H9 (cell line): ENCODE results near the gene LIAS. TPM values are rescaled to one million over a fixed set of nuclear protein-coding genes. Genes with fewer than 3 reads are reported as not detected.

Source experiments
- DNase-seq: peaks from one replicate; pipeline ENCODE4 v3.0.0-alpha.2; 2017
- H2AFZ ChIP-seq: one replicate; pipeline ENCODE4 v1.6.1; 2013; ENCODE audit warnings: mild to moderate bottlenecking, low read length, control low read depth, moderate library complexity
- H2AK5ac ChIP-seq: 2 replicates; pipeline ENCODE4 v1.6.1; 2013; ENCODE audit warnings: low read length, control low read depth, mixed read lengths; ENCODE audit not compliant: insufficient read length
- H2BK120ac ChIP-seq: one replicate; pipeline ENCODE4 v1.6.1; 2013; ENCODE audit warnings: low read depth, mild to moderate bottlenecking, low read length, control low read depth, inconsistent platforms; ENCODE audit not compliant: poor library complexity, severe bottlenecking
- H2BK12ac ChIP-seq: 2 replicates; pipeline ENCODE4 v1.6.1; 2013; ENCODE audit warnings: low read length, control low read depth, mixed read lengths, low read depth; ENCODE audit not compliant: insufficient read length
- H2BK15ac ChIP-seq: 2 replicates; pipeline ENCODE4 v1.6.1; 2013; ENCODE audit warnings: low read depth, low read length, control low read depth
- H2BK20ac ChIP-seq: one replicate; pipeline ENCODE4 v1.6.1; 2013; ENCODE audit warnings: low read depth, mild to moderate bottlenecking, low read length, control low read depth, inconsistent platforms; ENCODE audit not compliant: poor library complexity, severe bottlenecking
- H2BK5ac ChIP-seq: 2 replicates; pipeline ENCODE4 v1.6.1; 2013; ENCODE audit warnings: low read length, control low read depth, mixed read lengths; ENCODE audit not compliant: insufficient read length
- H3K14ac ChIP-seq: 2 replicates; pipeline ENCODE4 v1.6.1; 2013; ENCODE audit warnings: low read length, control low read depth; ENCODE audit not compliant: insufficient read depth
- H3K18ac ChIP-seq: 2 replicates; pipeline ENCODE4 v1.6.1; 2013; ENCODE audit warnings: low read depth, mild to moderate bottlenecking, mixed read lengths, low read length, control low read depth; ENCODE audit not compliant: insufficient read length
- H3K23ac ChIP-seq: 2 replicates; pipeline ENCODE4 v1.6.1; 2013; ENCODE audit warnings: low read length, control low read depth, mixed read lengths, low read depth; ENCODE audit not compliant: insufficient read length
- H3K23me2 ChIP-seq: 2 replicates; pipeline ENCODE4 v1.6.1; 2013; ENCODE audit warnings: low read depth, mild to moderate bottlenecking, mixed read lengths, low read length, control low read depth; ENCODE audit not compliant: insufficient read length, poor library complexity, severe bottlenecking
- H3K27ac ChIP-seq: 2 replicates; pipeline ENCODE4 v1.5.1; 2013; ENCODE audit warnings: low read length, control low read depth, mixed read lengths, low read depth; ENCODE audit not compliant: insufficient read length
- H3K27me3 ChIP-seq: 2 replicates; pipeline ENCODE4 v1.6.1; 2013; ENCODE audit warnings: low read length, control low read depth, inconsistent platforms; ENCODE audit not compliant: insufficient read depth
- H3K4ac ChIP-seq: 2 replicates; pipeline ENCODE4 v1.6.1; 2013; ENCODE audit warnings: low read depth, mild to moderate bottlenecking, control low read depth, inconsistent platforms, low read length, moderate library complexity
- H3K4me1 ChIP-seq: 2 replicates; pipeline ENCODE4 v1.6.1; 2013; ENCODE audit warnings: low read length, control low read depth, inconsistent platforms; ENCODE audit not compliant: insufficient read depth
- H3K4me2 ChIP-seq: 2 replicates; pipeline ENCODE4 v1.6.1; 2013; ENCODE audit warnings: low read length, control low read depth, mixed read lengths; ENCODE audit not compliant: insufficient read length, insufficient read depth
- H3K56ac ChIP-seq: 2 replicates; pipeline ENCODE4 v1.6.1; 2013; ENCODE audit warnings: low read depth, mild to moderate bottlenecking, mixed read lengths, low read length, control low read depth; ENCODE audit not compliant: insufficient read length
- H3K79me1 ChIP-seq: 2 replicates; pipeline ENCODE4 v1.6.1; 2013; ENCODE audit warnings: low read depth, mild to moderate bottlenecking, moderate library complexity, low read length, control low read depth, inconsistent platforms; ENCODE audit not compliant: insufficient read depth, poor library complexity, severe bottlenecking
- H3K79me2 ChIP-seq: 2 replicates; pipeline ENCODE4 v1.6.1; 2013; ENCODE audit warnings: low read length, control low read depth, inconsistent platforms; ENCODE audit not compliant: insufficient read depth
- H3K9ac ChIP-seq: 2 replicates; pipeline ENCODE4 v1.6.1; 2013; ENCODE audit warnings: low read length, control low read depth, mixed read lengths; ENCODE audit not compliant: insufficient read length; ENCODE audit errors: extremely low read depth
- H3K9me3 ChIP-seq: one replicate; pipeline ENCODE4 v1.6.1; 2013; ENCODE audit warnings: low read depth, low read length, inconsistent platforms; ENCODE audit not compliant: control insufficient read depth
- H3T11ph ChIP-seq: one replicate; pipeline ENCODE4 v1.6.1; 2013; ENCODE audit warnings: mild to moderate bottlenecking, low read length, control low read depth, inconsistent platforms
- H4K20me1 ChIP-seq: one replicate; pipeline ENCODE4 v1.6.1; 2013; ENCODE audit not compliant: control insufficient read depth, insufficient read length, insufficient read depth
- H4K5ac ChIP-seq: 2 replicates; pipeline ENCODE4 v1.6.1; 2013; ENCODE audit warnings: low read depth, mild to moderate bottlenecking, mixed read lengths, low read length, control low read depth; ENCODE audit not compliant: insufficient read length
- H4K8ac ChIP-seq: replicated peaks from 2 replicates; pipeline ENCODE4 v1.6.1; 2013; ENCODE audit warnings: low read length, control low read depth, mixed read lengths, low read depth; ENCODE audit not compliant: insufficient read length
- H4K91ac ChIP-seq: 2 replicates; pipeline ENCODE4 v1.6.1; 2013; ENCODE audit warnings: low read depth, mild to moderate bottlenecking, moderate library complexity, mixed read lengths, low read length, control low read depth; ENCODE audit not compliant: insufficient read length
- H3K27ac Mint-ChIP-seq, 3 experiments: 2 replicates in 2 of 3; 3 replicates in 1 of 3; pipeline ENCODE4 v1.8.0; 2020 to 2021; ENCODE audit warnings: mixed read lengths in 3 of 3, mild to moderate bottlenecking in 1 of 3, moderate library complexity in 1 of 3
- H3K27me3 Mint-ChIP-seq: 2 replicates; pipeline ENCODE4 v1.8.0; 2021; ENCODE audit warnings: low read depth, mild to moderate bottlenecking, moderate library complexity, mixed read lengths
- H3K36me3 Mint-ChIP-seq, 3 experiments: 2 replicates in 2 of 3; 3 replicates in 1 of 3; pipeline ENCODE4 v1.8.0; 2020 to 2021; ENCODE audit warnings: low read depth in 3 of 3, mixed read lengths in 3 of 3; ENCODE audit not compliant: insufficient read depth in 1 of 3
- H3K4me1 Mint-ChIP-seq, 2 experiments: 2 replicates each; pipeline ENCODE4 v1.8.0; 2020; ENCODE audit warnings: mixed read lengths in 2 of 2
- H3K4me3 Mint-ChIP-seq, 2 experiments: 2 replicates in 1 of 2; 3 replicates in 1 of 2; pipeline ENCODE4 v1.8.0; 2020 to 2021; ENCODE audit warnings: mild to moderate bottlenecking in 2 of 2, mixed read lengths in 2 of 2, moderate library complexity in 1 of 2
- H3K9me3 Mint-ChIP-seq, 2 experiments: 2 replicates in 1 of 2; 3 replicates in 1 of 2; pipeline ENCODE4 v1.8.0; 2020; ENCODE audit warnings: mild to moderate bottlenecking in 2 of 2, mixed read lengths in 2 of 2, moderate library complexity in 1 of 2
- WGBS: extraction: QIAGEN DNeasy Blood & Tissue Kit; methylation state at CpG from one replicate; pipeline ENCODE4 v1.1.7; 2013; ENCODE audit warnings: missing lambda C conversion rate, low lambda C conversion rate, mixed read lengths; ENCODE audit not compliant: insufficient read length; ENCODE audit errors: extremely low coverage; 5-methylcytosine and 5-hydroxymethylcytosine counted together
- total RNA-seq: library from RNA; stranded (reverse); gene quantifications from 2 replicates; pipeline ENCODE4 v1.2.1, GENCODE V29; 2021
- TF ChIP-seq, protein P1 (sequence below): fragments of 200-600 bp; sonication (generic); conservative IDR thresholded peaks from 3 replicates; pipeline ENCODE4 v1.8.0; 2021; ENCODE audit warnings: antibody characterized with exemption, mild to moderate bottlenecking

The LIAS gene
- total RNA-seq, 1 experiment from 2014 or later: 18.5 TPM

DNA sequence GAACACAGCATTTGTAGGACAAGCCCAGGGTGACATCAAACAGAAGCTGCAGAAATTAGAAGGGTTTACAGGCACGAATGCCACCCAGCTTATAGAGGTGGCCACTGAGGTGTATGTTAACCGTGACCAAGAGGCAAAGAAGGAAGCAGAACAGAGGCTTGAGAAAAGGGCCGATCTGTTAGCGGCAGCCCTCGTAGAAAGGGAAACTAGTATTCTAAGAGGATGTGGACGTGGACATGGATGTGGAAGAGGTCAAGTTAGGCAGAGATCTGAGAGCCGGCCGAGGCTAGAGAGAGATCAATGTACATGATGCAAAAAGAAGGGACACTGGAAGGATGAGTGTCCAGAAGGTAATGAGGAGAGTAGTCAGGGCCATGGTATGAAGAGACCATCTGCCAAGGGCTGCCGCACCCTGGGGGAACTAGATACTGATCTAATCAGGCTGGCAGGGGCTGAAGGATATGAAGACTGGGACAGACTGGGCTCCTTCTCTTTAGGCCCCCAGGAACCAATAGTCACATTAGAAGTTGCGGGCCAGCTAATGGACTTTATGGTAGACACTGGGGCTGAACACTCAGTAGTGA is 27.5 kb downstream of the LIAS start:
- no peak overlapping the region for H3K56ac ChIP-seq
- WGBS: no CpG with 5 or more reads among the region's 10 CpGs
- H3K4me3 Mint-ChIP-seq: no peak overlapping the region

More for the DNA sequence above, 27.5 kb downstream of the LIAS start:
- H4K20me1 ChIP-seq: no peaks in the 10 kb centered on the region
- H3K14ac ChIP-seq: no peak overlapping the region
- Mint-ChIP-seq H3K9me3 (peaks cover 7 to 8% of the 10 kb centered on the region in 2 experiments), H3K27ac (no peak overlapping the region), H3K36me3 (peaks cover 0 to 7% (median 0%) of the 10 kb centered on the region in 3 experiments; a peak in 3 of 7 replicates), H3K4me1 (no peaks in the 10 kb centered on the region), H3K27me3 (no peaks in the 10 kb centered on the region)
- H2BK12ac ChIP-seq: no peak overlapping the region
- H3T11ph ChIP-seq: no peak overlapping the region
- H3K4ac ChIP-seq: no peak overlapping the region
- no peaks in the 10 kb centered on the region for H3K27me3 ChIP-seq
- H4K91ac ChIP-seq: no peak overlapping the region
- no peak overlapping the region for H4K8ac ChIP-seq
- no peaks in the 10 kb centered on the region for H3K4me1 ChIP-seq
- TF ChIP-seq, protein P1, sequence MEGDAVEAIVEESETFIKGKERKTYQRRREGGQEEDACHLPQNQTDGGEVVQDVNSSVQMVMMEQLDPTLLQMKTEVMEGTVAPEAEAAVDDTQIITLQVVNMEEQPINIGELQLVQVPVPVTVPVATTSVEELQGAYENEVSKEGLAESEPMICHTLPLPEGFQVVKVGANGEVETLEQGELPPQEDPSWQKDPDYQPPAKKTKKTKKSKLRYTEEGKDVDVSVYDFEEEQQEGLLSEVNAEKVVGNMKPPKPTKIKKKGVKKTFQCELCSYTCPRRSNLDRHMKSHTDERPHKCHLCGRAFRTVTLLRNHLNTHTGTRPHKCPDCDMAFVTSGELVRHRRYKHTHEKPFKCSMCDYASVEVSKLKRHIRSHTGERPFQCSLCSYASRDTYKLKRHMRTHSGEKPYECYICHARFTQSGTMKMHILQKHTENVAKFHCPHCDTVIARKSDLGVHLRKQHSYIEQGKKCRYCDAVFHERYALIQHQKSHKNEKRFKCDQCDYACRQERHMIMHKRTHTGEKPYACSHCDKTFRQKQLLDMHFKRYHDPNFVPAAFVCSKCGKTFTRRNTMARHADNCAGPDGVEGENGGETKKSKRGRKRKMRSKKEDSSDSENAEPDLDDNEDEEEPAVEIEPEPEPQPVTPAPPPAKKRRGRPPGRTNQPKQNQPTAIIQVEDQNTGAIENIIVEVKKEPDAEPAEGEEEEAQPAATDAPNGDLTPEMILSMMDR: no peak
- H2AFZ ChIP-seq: no peak overlapping the region
- no peak overlapping the region for H2BK120ac ChIP-seq
- no peak overlapping the region for H2AK5ac ChIP-seq
- H3K9me3 ChIP-seq: no peaks in the 10 kb centered on the region
- H3K23ac ChIP-seq: no peak overlapping the region
- H3K27ac ChIP-seq: no peak overlapping the region
- H2BK20ac ChIP-seq: no peak overlapping the region
- H3K79me1 ChIP-seq: no peaks in the 10 kb centered on the region
- no peak overlapping the region for H4K5ac ChIP-seq
- H2BK5ac ChIP-seq: no peak overlapping the region
- H3K23me2 ChIP-seq: no peaks in the 10 kb centered on the region
- no peak for DNase-seq
- no peak overlapping the region for H3K9ac ChIP-seq
- H3K79me2 ChIP-seq: no peaks in the 10 kb centered on the region
- no peak overlapping the region for H2BK15ac ChIP-seq
- no peak overlapping the region for H3K4me2 ChIP-seq
- H3K18ac ChIP-seq: no peak overlapping the region
